Stimulated activated CD8-positive, alpha-beta memory T cell treated with anti-CD3 and anti-CD28 coated beads, Interleukin-4, amount 100 ng/mL, for 1 hour (primary cell): ENCODE data around the gene SLA2.
"Not testable (repeated sequence)": the region's sequence is repeated elsewhere in the genome, so short reads cannot be mapped to it uniquely, and the experiment has no call there.

Source experiments
- DNase-seq, 2 donors: peaks; one replicate each; pipeline ENCODE4 v3.0.0-alpha.2; 2020; ENCODE audit warnings: low read depth in 2 of 2, low spot score in 1 of 2

SLA2 gene, protein sequence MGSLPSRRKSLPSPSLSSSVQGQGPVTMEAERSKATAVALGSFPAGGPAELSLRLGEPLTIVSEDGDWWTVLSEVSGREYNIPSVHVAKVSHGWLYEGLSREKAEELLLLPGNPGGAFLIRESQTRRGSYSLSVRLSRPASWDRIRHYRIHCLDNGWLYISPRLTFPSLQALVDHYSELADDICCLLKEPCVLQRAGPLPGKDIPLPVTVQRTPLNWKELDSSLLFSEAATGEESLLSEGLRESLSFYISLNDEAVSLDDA

DNA sequence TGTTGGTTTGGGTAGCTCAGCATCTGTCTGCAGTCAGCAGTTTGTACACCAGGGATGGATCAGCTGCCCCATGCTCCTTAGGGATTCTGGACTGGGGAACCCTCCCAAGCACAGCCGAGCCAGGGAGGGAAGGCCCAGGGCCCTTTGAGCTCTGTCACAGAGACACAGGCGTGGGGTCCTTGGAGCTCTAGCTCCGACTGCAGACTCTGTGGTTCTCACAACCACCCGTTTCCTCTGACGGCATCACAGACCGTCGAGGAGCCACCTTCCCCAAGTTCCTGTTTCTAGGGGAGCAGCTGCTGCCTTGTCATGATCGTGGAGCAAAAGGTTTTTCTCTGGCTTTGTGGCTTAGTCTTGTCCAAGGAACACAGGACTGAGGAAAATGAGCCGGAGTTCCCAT is at the start of gene SLA2:
Gene SLA2, minus strand, starts transcription at position 199 of the 400 bp plus-strand sequence. CDS start 4,861 bp downstream, outside the sequence.
- peak; percentile 32 to 45 for DNase-seq

DNA sequence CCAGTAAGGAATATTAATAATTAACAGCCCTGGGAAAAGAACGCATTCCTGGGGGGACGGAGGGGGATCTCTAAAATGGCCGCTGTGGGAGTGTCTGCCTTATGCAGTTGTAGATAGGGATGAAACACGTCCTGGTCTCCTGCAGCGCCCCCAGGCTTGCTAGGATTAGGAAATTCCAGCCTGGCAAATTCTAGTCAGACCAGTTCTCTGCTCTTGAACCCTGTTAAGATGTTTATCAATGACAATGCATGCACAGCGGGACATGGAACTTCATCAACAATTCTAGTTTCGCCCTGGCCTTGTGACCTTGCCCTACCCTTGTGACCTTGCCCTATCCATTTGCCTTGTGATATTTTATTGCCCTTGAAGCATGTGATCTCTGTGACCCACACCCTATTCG is 49.5 kb upstream of the SLA2 start:
- DNase-seq = not testable (repeated sequence)

DNA sequence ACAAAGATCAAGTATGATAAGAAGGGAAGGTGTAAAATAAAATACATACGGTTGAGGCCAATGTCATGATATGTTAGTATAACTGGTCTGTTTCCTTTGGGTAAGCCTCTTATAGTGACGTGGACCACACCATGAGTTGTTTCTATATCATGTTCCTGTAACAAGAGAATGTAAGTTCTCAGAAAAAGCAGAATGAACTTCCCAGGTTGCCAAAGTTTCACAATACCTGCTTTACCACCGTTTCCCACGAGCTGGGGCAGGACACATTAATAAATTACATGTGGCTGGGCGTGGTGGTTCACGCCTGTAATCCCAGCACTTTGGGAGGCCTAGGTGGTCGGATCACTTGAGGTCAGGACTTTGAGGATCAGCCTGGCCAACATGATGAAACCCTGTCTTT is 42.6 kb upstream of the SLA2 start:
- no peak for DNase-seq

DNA sequence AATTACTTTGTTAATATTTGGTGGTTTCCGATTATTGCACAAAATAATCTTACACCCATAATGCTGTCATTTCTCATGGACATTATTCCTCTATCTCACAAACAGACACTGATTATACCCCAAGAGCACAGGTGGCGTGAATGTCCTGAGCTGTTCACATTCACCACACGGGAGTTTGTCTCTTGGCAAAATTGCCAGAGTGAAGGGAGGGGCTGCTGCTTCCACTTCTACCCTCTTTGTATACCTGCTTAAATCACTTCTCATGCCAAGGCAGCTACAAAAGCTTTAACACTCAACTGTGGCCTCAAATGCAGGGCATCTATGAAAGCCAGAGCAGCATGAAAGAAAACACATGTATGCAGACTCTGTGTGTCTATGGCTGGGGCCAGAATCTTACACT is 41.9 kb upstream of the SLA2 start:
- no peak for DNase-seq

DNA sequence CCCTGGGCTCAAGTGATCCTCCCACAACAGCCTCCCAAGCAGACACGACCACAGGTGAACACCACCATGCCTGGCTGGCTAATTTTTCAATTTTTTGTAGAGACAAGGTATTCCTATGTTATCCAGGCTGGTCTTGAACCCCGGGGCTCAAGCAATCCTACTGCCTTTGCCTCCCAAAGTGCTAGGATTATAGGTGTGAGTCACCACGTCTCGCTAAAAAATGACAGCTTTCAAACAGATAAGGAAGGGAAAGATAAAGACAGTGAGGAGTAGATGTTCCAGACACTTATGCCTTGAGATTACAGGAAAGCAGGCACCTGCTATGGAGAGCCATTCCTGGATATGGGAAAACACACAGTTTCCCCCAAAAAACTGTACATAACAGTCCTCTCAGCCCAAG is 40.9 kb upstream of the SLA2 start:
- no peak for DNase-seq

DNA sequence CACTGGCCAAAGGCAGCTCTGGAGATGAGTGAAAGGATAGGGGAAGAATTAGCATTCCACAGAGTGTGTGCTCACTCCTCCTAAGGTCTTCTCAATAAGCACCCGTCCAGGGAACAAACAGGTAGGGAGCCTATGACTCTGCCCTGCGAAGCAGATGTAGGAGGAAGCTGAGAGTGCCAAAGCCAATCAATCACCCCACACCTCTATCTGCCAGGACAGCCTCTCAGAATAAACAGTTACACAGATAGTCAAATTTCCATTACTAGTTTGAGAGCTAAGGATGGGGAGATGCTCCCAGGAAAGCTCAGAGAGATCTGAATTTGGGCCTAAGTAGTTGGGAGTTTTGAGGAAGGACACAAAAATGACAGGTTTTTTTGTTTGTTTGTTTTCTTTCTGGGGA is 40.5 kb upstream of the SLA2 start:
- no peak for DNase-seq

DNA sequence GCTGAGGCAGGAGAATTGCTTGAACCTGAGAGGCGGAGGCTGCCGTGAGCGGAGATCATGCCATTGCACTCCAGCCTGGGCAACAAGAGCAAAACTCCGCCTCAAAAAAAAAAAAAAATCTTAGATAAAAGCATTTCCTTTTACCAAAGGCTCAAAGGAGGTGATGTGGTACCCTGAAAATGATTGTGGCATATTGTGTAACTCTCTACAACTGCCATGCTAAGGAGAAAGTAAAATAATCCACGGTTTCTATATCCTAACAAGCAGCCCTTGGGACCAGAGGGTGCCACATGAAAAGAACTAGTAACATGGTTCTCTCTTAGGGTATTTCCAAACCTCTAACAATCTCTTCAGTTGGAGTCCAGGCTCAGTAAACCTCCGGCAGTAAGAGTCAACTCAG is 38.8 kb upstream of the SLA2 start:
- no peak for DNase-seq

DNA sequence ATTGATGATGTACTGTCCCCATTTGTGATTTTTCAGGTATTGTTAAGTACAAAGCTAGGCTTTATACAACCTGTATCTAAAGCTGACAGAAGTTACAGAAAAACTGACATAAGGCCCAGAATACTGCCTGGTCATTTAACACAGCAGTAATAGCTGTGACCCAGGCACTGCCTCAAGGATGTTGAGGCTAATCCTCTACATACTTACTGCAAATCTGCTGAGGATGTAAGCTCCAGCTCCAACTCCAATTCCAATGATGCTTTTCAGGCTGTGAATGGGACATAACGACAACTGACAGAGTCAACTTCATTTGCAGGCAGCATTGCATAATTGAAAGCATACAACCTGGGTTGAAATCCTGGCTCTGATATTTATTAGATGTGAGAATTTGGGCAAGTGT is 36.3 kb upstream of the SLA2 start:
- DNase-seq = no peak

DNA sequence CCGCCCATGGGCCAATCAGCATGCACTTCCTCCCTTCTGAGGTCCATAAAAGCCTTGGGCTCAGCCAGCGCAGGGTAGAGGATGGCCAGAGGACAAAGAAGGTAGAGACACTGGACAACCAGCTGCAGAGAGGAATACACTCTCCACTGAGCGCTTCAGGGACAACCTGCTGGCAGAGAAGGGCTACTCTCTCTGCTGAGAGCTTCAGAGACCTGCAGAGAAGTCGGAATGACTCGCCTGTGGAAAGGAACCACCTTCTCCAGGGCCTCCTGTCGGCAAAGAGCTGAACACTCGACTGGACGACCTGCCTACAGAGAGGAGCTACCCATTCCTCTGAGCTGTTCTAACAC is 31.4 kb upstream of the SLA2 start:
- DNase-seq = no peak

DNA sequence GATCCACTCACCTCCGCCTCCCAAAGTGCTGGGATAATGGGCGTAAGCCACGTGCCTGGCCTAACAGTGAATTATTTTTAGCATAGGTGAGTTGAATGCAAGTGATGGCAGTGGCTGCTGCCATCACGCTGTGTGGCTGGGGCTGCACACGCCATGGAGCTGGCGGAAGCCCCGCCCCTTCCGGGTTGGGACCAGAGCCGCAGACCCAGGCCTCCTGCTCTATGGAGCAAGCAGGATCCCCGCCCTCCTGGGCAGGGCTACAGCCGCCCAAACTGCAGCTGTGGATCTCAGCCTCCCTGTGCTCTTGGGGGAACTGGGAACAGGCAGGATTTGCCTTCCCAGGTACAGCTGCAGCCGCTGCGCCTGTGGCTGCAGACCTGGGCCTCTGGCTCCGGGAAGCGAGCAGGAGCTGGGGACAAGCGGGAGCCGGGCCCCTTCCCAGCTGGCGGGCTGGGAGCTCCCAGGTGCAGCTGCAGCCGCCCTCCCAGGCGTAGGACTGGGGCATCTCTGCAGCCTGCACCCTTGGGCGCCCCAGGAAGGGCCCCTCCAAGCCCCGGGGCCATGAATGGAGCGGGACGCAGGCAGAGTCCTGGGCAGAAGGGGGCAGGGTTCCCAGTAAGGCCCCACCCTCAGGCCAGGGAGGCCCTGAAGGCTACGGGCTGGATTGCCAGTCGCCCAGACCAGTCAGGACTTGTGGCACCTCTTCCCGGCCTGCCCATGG is 30.9 kb upstream of the SLA2 start:
- DNase-seq = no peak

DNA sequence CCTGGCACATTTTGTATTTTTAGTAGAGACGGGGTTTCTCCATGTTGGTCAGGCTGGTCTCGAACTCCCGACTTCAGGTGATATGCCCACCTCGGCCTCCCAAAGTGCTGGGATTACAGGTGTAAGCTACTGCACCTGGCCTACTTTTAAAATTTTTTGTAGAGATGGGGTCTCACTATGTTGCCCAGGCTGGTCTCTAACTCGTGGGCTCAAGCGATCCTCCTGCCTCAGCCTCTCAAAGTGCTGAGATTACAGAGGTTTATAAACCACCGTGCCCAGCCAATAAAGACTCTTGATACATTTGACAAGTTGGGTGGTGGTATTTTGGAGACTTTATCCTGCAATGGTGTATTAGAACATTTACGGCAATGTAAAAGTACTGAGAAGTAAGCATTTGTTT is 29.5 kb upstream of the SLA2 start:
- not testable (repeated sequence) for DNase-seq

DNA sequence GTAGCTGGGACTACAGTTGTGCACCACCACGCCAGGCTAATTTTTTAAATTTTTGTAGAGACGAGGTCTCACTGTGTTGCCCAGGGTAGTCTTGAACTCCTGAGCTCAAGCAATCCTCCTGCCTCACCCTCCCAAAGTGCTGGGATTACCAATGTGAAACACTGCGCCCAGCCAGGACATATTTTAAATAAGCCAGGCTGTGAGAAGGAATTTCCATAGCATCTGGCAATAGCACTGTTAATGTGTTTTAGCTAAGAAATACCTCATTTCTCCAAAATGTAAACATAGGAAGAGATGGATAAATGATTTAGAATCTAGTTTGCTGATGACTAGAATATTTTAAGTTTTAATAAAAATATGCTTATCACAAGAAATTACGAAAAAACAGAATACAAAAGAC is 27.0 kb upstream of the SLA2 start:
- DNase-seq = no peak

DNA sequence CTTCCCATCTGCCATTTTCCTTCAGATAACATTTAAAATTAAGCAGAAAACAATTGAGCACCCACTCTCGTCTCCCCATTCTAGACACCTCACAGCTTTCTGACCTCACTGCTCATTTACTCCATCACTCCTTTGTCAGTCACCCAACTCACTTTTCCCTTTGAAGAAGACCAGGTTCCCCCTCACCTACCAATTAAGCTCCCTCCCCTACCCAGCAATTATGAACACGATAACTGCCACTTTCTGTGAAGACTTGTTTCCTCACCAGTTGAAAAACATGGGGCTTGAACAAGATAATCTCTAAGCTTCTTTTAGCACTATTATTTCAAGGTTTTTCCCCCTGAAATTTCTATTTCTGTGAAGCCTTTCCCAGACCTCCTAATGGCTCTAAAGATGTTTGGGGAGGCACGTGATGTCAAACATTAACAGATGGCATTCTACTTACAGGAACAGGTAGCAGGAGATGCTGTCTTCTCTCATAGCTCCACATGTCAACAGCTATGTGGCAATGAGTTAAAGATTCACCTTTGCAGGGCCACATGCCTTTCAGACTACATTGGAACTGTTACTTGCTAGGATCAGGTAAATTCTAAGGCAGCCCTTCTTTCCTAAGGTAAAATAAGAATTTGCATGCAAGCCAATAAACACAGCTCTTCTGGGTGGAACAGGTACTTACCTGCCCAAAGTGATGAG is 24.8 kb upstream of the SLA2 start:
- no peak for DNase-seq

DNA sequence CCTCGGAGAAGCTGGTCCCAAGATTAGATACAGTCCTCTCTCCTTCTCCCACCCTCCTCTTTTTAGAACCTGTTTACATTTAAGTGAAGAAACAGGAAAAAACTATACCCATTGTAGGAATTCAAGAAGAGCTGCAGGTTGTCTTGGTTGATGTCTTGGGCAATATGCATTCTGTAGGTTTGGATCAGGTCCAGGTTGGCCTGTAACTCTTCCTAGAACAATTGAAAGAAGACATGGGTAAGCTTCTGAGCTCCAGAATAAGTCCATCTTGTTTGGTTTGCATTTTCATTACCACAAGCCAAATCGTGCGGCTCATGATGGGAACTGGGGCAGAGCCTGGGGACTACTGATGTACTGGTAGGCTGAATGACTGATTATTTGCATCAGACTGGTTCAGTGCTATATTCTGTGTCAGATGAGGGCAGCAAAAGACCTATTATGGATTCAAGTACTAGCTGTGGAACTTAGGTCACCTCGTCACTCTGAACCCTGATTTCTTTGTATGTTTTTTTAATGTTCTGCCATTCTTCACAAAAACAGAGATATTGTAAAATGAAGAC is 20.3 kb upstream of the SLA2 start:
- no peak for DNase-seq

DNA sequence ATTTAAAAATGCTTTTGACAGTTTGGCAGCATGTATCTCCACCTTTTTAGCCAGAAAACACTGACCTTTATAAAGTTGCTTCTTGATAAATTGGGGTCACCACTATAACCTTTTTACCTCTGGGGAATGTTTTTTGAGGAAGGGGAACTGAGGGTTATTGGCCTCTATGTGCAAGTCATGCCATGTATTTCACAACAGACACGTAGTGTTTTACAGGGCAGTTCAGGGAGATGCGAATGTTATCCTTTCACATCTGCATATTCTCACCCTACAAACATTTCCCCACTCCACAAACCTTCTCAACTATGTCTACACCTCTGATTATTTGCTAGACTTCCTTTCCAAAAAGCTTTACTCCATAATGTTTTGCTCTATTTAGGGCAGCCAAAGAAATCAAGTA is 17.0 kb upstream of the SLA2 start:
- no peak for DNase-seq

DNA sequence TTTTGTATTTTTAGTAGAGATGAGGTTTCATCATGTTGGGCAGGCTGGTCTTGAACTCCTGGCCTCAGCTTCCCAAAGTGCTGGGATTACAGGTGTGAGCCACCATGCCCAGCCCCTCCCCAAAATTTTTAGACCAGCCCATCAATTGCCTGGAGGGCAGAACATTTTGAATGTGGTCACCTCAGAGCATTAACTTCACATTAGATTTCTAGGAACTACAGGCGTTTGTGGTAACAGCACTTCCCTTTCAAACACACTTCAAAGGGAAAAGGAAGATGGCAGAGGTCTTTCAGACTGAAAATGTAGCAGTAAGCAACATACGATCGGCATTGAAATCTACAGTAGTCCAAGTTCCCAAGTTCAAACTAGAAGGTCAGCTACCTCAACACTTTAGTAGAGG is 12.3 kb upstream of the SLA2 start:
- DNase-seq = no peak

DNA sequence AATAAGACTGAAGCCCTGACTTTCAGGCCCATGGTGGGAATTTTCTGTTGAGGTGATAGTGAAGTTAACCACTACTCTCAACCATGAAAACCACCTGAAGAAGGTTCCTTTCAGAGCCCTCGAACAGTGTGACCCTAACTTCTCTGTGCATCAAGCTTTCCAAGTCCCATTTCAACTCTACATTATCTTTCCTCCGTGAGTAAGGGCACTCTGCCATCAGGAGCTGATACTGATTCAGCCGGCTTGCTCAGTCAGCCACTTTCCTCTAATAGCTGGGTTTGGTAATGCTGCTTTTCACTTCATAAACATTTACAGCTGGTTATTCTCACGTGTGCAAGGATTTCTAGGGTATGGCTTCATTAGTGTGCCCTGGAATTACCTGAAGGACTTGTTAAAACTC is 10.7 kb upstream of the SLA2 start:
- no peak for DNase-seq

DNA sequence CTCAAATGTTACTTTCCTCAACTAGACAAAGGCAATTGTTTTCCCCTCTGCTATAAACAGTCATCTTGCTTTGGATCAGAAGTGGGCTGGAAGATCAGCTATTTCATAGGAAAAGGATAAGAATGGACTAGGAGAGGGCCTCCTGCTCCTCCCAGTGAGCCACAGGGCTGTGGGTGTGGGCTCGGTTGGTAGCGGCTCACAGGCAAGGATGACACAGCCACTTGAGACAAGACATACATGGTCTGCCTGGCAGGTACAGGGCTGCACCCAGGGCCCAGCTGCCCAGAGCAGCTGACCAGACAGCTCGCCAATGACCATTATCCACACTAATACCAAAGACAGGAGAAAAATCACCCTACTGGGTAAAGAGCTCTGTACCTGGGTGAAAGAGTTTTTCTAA is 9.0 kb upstream of the SLA2 start:
- DNase-seq = no peak

DNA sequence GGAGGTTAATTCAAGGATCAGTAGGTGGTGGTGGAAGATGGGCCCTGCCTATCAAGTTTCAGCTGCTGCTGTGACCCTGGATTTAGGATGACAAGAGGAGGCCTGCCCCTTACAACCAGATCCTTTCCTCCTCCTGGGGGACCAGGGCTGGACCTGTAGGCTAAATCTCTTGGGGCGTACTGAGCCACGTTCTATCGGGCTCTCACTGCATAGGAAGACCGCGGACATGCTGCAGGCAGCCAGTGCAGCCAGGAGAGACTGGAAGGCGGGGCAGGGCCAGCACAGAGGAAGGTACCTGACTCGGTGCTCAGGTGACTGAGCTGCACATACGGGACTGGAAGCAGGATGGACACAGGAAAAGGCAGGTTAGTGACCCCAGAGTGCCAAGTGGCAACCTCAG is 8.5 kb upstream of the SLA2 start:
- DNase-seq = no peak

DNA sequence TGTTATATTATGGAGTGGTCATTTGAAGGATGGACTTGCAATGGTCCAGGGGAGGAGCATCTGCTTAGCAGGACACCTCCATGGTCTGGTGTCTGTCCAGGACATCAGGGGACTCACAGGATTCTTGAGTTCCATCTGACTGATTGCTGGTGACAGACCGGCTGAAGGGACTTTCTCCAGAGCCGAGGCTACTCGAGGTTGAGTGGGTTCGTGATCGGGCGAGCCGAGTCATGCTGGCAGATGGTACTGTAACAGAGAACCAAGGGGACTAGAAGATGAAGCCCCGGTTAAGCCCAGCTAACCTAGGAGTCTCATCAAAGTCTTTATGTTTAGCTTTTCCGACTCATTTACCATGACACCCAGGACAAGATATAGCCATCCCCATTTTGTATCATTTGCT is 7.5 kb upstream of the SLA2 start:
- DNase-seq = no peak

DNA sequence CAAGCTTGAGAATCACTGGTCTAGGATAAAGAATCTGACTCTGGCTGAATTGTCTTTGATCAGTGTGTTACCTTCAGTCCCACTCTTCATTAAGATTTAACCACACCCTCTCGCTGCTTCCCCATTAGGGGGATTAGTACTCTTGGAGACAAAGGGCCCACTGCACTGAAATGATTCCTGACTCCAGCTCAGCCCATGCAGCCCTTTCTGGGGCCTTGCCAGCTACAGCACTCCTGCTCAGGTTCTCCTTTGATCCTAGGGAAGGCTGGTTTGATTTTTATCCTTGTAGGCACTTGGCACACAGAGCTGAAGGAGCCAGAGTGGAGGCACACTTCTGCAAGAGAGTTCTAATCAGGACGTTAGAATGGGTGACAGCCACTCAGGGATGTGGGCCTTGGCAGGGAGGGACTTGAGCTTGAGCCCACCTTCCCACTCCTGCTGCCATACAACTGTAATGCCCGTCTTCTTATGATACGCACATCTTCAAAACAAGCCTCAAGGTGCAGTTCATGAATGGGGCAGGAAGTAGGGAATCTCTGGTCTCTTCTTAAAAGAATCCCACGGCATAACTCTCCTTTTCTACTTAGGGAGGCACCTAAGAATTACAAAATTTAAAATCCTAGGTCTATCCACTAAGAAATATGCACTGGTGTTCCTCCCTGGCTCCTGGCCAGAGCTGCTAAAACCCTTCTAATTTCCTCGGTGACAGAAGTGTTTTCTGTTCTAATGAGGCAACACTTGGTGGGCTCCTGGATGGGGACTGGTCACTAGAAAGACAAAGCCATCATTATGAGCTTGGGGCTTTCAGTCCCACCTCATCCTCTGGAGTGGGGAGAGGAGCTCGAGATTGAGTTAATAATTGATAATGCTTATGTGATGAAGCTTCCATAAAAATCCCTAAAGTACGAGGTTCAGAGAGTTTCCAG is 1.5 kb upstream of the SLA2 start:
- DNase-seq = no peak
